Renal cortical epithelial cell (primary cell): ENCODE measurements around the gene DDX39A. TPM values are rescaled to one million over a fixed set of nuclear protein-coding genes. Genes with fewer than 3 reads are reported as not detected.
A peak's percentile ranks its signal among the peaks of the same experiment; 100 is the strongest.

Source experiments
- DNase-seq: peaks from one replicate; pipeline ENCODE4 v3.0.0-alpha.2; 2011; ENCODE audit warnings: low read depth
- total RNA-seq: library from RNA; depleted of rRNA; stranded (reverse); fragments of >200 nt; gene quantifications from 2 replicates; pipeline ENCODE4 v1.2.3, GENCODE V29; 2014

DDX39A gene
- total RNA-seq, 1 donor from 2014 or later = 32.6 TPM

DNA sequence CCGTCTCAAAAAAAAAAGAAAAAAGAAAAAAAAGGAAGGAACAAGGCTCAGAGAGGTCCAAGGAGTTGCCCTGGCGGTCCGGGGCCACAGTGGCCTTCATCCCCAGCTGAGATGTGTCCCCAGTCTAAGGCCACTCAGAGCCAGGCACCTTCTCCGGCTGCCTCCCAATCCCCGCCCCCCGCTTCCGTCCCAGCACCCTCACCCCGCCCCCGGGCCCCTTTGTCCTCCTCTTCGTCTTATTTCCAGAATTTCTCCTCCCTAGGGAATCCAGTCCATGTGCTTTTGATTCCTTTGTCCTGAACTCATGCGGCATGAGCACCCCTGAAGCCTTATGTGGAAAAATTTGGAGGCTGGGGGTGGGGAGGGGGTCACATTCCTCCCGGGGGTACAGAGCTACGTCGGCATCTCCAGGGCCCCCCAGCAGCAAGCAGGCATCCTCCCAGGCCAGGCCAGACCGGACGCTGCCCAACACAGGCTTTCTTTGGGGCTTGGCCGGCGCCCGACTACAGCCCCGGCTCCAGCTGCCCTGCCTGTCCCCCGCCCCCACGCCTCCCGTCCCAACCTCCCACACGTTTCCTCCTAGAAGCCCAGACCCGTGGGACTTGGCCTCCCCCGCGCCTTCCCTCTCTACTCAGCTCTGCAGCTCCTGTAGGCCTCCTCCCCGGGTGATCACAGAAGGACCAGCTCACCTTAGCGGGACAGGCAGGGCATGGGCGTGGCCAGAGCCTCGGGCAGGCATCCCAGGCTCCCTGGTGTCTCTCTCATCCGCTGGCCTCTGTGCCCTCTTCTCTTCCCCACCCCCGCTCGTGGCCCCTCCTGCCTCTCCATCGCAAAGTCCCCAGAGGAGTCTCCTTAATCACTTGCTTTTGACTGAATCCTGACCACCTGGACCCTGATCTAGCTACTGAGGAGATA, 55.7 kb downstream of the DDX39A start:
- peak; percentile 28 for DNase-seq

DNA sequence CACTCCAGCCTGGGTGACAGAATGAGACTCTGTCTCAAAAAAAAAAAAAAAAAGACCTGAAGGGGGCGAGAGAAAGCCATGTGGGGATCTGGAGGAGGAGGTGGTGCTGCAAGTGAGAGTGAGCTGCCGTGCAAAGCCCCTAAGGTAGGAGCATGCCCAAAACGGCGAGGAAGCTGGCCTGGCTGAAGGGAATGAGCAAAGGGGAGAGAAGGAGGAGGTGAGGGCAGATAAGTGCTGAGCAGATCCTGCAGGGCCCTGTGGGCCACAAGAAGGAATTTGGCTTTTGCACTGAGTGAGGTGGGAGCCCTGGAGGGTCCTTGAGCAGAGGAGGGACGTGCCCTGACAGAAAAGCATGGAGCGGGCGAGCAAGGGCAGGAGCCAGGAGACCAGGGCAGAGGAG, 57.3 kb downstream of the DDX39A start:
- DNase-seq = no peak

Other genes starting within 250 kb of the DDX39A start
- 0.87 and 14.8 TPM in 2 replicates for gene ADGRL1, start 213.2 kb downstream of the DDX39A start, total RNA-seq
- gene ADGRE5, start 37.9 kb downstream of the DDX39A start, total RNA-seq = 12.9 and 40.1 TPM in 2 replicates
- gene PKN1, start 14.0 kb upstream of the DDX39A start, total RNA-seq = 99.1 and 126 TPM in 2 replicates
- 0.85 and 5.0 TPM in 2 replicates for gene PTGER1, start 56.0 kb upstream of the DDX39A start, total RNA-seq
- gene GIPC1, start 76.8 kb upstream of the DDX39A start, total RNA-seq = 180 and 401 TPM in 2 replicates
- 55.3 and 58.9 TPM in 2 replicates for gene DNAJB1, start 99.1 kb upstream of the DDX39A start, total RNA-seq
- gene TECR, start 110.3 kb upstream of the DDX39A start, total RNA-seq = 33.4 and 35.6 TPM in 2 replicates
- gene NDUFB7, start 152.7 kb upstream of the DDX39A start, total RNA-seq = 108 and 413 TPM in 2 replicates
- gene CLEC17A, start 163.7 kb upstream of the DDX39A start, total RNA-seq = not detected in 2 replicates